GM10266 (cell line): Measurements from ENCODE around the gene ZNF418.

Experiments
- DNase-seq: peaks from one replicate; pipeline ENCODE4 v3.0.0; 2012; ENCODE audit errors: extremely low spot score
- TF ChIP-seq, protein P1 (sequence below): IDR thresholded peaks from 2 replicates; pipeline ENCODE4 v1.5.1; 2012; ENCODE audit warnings: mild to moderate bottlenecking, low read depth; ENCODE audit not compliant: control insufficient read depth, insufficient read depth; ENCODE audit errors: missing control alignments

The ZNF418 gene

DNA sequence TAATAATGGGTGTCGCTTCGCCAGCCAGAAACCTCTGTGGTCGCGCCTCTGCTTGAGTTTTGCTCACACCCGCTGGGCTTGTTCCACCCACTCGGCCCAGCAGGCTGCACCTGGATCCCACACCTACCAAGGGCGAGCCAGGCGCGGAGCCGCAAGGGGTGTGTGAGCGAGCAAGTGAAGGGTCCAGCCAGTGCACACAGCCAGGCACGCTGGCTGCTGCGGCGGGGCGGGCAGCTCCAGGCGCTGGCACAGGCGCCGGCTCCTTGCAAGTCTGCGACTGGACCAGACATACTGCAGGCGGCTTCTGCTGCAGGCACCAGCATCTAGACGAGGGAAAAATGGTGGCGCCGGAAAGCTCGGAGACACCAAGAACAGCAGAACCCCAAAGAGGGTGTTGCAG lies 14.1 kb upstream of the ZNF418 start:
- no peak for DNase-seq
- TF ChIP-seq, protein P1, sequence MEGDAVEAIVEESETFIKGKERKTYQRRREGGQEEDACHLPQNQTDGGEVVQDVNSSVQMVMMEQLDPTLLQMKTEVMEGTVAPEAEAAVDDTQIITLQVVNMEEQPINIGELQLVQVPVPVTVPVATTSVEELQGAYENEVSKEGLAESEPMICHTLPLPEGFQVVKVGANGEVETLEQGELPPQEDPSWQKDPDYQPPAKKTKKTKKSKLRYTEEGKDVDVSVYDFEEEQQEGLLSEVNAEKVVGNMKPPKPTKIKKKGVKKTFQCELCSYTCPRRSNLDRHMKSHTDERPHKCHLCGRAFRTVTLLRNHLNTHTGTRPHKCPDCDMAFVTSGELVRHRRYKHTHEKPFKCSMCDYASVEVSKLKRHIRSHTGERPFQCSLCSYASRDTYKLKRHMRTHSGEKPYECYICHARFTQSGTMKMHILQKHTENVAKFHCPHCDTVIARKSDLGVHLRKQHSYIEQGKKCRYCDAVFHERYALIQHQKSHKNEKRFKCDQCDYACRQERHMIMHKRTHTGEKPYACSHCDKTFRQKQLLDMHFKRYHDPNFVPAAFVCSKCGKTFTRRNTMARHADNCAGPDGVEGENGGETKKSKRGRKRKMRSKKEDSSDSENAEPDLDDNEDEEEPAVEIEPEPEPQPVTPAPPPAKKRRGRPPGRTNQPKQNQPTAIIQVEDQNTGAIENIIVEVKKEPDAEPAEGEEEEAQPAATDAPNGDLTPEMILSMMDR = no peak

- TF ChIP-seq, protein P1 = peak; percentile 48
- DNase-seq = peak; percentile 90
These were observed 12.4 kb upstream of the ZNF418 start, which contains the start of gene ZNF256 for GRCh38 chr19:57947419-57948134. ZNF256 (minus strand) TSS chr19:57947706; CDS start chr19:57947474, 232 bp downstream.

- DNase-seq = no peak
- TF ChIP-seq, protein P1 = no peak
These were observed 11.9 kb upstream of the ZNF418 start for GRCh38 chr19:57947088-57947418.

DNA sequence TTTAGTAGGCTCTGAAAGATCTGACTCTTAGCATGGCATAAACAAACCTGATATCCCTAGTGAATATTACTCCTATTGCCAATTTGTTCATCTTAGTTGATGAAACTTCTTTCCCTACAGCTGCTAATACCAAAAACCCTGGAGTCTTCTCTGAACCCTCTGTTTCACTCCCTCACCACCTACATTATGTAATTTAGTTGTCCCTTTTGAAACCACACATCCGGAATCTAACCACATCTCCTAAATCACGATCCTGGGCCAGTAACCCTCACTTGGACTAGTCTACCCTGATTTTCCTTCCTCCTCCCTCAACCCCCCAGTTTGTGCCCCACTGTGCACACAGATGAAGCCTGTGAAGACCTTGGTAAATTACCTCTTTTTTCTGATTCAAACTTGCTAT lies 11.1 kb upstream of the ZNF418 start:
- DNase-seq = no peak
- TF ChIP-seq, protein P1 = no peak

DNA sequence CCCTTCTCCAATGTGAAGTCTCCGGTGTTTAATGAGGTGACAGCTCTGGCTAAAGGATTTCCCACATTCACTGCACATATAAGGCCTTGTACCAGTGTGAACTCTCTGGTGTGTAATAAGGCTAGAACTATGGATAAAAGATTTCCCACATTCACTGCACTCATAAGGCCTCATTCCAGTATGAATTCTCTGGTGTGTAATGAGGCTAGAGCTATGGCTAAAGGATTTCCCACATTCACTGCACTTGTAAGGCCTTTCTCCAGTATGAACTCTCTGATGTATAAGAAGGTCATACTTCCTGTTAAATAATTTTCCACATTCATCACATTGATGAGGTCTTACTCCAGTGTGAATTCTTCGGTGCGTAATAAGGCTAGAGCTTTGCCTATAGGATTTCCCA lies 6.4 kb upstream of the ZNF418 start:
- no peak for DNase-seq
- TF ChIP-seq, protein P1 = no peak

GRCh38 chr19:57935731-57936130 lies 529 bp upstream of the ZNF418 start:
- TF ChIP-seq, protein P1 = no peak
- DNase-seq = no peak

GRCh38 chr19:57927587-57927986 lies 7.6 kb downstream of the ZNF418 start:
- TF ChIP-seq, protein P1 = no peak
- no peak for DNase-seq

GRCh38 chr19:57916168-57916995 lies 18.8 kb downstream of the ZNF418 start, which contains the start of gene ZNF417:
ZNF417 (minus strand) TSS chr19:57916592; CDS start chr19:57916411, 181 bp downstream.
- DNase-seq = peak; percentile 84
